T-helper 1 cell treated with Interleukin-12 subunit alpha and Interleukin-12 subunit beta and Interleukin-4 antibody, amounts not matched to agents 30 ng/mL and 1 ng/mL, for 36 hours (primary cell): ENCODE measurements around the gene MSL1. TPM values are rescaled to one million over a fixed set of nuclear protein-coding genes. Genes with fewer than 3 reads are reported as not detected.

Experiments used
- intact Hi-C: fragments of 100-400 bp; cut with micrococcal nuclease; formaldehyde crosslinking; loops from one replicate; pipeline ENCODE4 v1.15.1; 2024
- total RNA-seq: library from RNA; stranded (reverse); gene quantifications from 2 replicates; pipeline ENCODE4 v1.2.3, GENCODE V29; 2022

The MSL1 gene, protein sequence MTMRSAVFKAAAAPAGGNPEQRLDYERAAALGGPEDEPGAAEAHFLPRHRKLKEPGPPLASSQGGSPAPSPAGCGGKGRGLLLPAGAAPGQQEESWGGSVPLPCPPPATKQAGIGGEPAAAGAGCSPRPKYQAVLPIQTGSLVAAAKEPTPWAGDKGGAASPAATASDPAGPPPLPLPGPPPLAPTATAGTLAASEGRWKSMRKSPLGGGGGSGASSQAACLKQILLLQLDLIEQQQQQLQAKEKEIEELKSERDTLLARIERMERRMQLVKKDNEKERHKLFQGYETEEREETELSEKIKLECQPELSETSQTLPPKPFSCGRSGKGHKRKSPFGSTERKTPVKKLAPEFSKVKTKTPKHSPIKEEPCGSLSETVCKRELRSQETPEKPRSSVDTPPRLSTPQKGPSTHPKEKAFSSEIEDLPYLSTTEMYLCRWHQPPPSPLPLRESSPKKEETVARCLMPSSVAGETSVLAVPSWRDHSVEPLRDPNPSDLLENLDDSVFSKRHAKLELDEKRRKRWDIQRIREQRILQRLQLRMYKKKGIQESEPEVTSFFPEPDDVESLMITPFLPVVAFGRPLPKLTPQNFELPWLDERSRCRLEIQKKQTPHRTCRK
- 78.7 and 83.6 TPM in 2 replicates for total RNA-seq

DNA sequence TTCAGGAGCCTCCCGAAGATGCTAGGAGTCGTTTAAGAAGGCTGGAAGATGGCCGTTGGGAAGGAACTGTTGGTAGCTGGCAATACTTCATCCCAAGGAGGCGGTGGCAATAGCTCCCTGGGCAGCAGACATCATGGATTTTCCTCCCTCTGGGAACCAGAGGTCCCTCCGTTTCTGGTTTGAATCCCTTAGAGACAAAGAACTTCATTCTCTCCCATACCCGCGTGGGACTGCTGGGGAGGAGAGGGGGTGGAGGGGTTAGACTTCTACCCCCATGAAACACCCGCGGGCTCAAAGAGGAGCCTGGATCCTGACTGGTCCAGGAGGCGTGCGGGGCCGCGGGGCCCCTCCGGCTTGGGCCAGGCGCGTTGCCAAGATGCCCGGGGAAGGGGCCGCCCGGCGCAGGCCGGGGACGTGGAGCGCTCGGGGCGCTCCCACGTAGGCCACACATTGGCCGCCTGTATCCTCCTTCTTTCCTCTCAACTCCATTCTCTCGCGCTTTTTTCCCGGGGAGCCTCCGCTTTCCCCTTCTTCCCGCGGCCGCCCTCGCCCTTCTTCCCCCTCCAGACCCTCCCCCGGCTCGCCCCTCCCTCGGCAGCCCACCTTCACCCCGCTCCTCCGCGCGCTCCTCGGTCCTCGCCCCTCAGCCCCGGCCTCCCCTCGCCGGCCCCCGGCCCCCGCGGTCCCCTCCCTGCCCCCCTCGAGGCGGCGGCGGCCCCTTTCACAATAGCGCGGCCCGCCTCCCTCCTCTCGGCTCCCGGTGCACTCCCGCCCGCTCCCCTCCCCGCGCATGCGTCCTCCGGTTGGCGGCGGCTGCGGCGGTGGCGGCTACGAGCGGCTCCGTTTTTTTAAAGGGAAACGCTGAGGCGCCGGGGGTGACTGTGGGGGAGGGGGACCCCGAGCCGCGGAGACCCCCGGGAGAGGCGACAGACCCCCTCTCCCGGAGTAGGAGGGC, at the start of gene MSL1:
Gene MSL1, plus strand, starts transcription at position 791 of the 955 bp plus-strand sequence. CDS start 642 bp downstream, outside the sequence.
- intact Hi-C loops: loop anchor here (1.0 to 5.0 kb wide), 3 partner anchors 8 to 196 kb away; no protein-coding TSS in a partner anchor

DNA sequence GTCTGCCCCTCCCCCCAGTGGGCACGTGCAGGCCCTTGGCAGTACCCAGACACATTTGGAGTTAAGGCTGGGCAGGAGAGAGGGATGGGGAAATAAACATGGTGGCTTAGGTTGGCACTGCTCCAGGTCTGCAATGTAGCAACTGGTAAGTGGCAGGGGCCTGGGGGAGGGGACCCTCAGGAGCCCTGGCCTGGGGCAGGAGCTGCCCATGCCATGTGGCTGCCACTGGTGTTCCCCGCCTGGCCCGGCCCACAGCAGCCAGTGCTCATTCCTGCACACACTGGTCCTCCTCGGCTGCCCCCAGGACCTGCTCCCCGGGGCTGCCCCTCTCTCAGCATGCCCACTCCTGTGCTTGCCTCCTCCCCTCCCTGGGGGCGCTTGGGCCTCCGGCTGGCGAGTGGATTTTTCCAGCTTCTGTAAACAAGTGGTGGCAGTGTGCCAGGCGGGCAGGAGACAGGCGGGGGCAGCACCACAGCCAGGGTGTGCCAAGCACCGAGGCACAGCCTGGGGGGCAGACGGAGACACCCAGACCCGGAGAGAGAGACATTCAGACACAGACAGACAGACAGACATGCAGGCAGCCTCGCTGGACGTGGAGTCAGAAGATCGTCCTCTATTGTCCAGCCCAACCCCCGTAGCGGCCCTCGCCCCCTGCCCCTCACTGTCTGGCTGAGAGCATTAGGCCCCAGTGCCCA, 49.6 kb upstream of the MSL1 start:
- intact Hi-C loops: no loop called here

DNA sequence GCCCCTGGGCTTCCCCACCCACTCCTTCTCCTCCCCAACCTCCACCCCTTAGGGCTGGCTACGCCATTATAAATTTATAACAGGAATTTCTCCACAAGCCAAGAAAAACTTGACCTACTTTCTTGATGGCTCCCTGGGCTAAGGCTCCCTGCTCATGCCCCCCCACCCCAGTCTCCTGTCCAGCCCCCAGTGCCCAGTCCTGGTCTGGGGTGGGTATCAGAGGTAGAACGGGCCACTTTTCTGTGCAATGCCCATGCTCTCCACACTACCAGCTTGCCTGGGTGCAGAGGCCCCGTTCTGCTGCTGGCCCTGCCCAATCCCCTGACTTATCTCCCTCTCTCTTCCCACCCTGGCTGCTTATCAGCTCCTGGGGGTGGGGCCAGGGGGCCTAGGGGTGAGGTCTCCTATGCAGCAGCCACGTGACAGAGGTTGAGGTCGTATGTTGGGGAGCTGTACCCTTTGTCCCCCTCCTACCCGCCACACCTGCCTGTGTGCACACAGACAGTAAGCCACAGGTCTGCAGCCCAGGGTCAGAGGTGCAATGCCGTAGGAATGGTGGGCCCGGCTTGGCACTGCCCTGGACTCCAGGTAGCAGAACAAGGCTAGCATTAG, 48.9 kb upstream of the MSL1 start:
- intact Hi-C loops: no loop called here

DNA sequence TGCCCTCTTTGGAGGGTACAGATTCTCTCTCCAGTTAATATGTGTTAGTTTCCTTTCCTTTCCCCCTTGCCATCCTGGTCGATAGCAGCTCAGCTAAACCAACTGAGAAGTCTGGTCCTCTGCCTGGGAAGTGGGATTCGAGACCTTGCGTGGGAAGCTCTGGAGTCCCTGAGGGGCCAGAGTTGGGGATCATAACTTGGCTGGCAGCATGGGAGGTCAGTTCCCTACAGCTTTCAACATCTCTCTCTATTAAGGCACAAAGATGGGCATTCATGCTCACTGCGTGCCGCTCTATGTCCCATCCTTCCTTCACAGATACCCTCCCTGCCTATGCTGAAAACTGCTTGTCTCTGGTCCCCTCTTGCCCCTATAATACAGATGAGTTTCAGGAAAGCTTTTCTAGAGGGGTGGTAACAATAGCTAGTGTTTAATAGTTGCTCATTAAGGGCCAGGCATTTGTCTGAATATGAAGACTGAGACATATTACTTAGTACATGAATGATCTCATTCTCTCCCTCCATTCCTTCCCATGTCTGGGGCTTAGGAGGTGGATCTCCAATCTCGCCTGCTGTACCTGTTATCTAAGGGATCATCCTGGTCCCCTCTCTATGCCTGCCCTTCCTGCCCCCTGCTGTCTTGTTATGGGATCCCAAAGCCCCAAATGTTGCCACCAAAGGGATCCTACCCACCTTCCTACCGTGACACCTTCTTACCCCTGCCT, 48.2 kb upstream of the MSL1 start:
- intact Hi-C loops: no loop called here

DNA sequence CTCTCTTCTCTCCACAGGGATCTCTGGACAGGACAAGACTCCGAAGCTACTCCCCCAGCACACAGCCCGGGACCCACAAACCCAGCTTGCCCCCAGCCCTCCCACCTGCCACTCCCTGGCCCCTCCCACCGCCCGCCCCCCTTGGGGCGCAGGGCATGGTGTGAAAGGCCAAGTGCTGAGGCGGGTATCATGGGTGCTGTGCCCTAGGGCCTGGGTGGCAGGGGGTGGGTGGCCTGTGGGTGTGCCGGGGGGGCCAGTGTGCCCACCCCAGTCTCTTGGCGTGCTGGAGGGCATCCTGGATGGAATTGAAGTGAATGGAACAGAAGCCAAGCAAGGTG, 47.6 kb upstream of the MSL1 start:
- intact Hi-C loops: no loop called here

DNA sequence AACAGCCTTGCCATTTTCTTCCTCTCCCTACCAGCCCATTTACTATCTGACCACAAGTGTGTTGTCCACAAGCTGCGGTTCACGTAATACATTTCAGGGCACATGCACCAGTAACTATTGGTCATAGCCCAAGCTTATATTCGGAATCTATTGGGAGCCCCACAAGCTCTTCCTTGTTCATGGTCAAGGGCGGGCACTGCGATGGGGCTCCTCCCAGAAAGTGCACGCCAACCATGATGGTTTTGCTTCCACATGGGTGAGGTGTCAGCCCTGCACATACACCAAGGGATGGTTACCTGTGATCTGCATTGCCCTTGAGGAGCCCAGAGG, 46.9 kb upstream of the MSL1 start:
- intact Hi-C loops: loop anchor here (1.0 kb wide), 5 partner anchors 12 to 62 kb away; partner anchors contain the start of gene MED24

DNA sequence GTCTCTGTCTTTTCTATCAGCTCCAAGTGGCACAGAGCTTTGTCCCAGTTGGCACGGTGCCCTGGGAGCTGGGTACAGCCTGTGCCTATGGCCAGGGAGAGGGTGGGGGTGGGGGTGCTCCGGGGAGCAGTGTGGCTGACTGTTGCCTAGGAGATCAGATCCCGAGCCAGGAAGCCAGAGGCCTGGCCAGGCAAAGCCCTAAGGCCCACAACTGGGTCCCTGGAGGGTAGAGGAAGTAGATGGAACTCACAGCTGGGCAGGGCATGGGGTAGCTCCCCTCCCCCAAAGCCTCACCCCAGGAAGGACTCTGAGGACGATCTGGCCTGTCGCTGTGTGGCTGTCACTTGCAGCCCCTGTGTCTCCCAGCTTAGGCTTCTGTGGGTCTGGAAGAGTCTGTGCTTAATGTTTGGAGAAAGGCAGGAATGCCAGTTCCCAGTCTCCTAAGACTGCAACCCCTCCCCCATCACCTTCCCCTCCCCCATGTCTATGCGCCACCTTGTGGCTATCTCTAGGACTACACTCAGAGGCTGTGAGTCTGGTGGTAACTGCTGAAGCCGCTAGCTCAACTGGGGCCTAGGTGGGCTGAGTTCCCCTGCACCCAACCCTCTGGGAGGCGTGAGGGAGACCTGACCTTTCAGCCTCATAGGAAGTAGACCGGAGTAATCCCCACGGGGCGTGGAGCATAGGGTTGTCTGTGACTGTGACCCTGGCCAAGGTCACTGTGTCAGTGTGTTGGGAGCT, 46.4 kb upstream of the MSL1 start:
- intact Hi-C loops: loop anchor here (1.0 kb wide), 5 partner anchors 12 to 62 kb away; partner anchors contain the start of gene MED24

DNA sequence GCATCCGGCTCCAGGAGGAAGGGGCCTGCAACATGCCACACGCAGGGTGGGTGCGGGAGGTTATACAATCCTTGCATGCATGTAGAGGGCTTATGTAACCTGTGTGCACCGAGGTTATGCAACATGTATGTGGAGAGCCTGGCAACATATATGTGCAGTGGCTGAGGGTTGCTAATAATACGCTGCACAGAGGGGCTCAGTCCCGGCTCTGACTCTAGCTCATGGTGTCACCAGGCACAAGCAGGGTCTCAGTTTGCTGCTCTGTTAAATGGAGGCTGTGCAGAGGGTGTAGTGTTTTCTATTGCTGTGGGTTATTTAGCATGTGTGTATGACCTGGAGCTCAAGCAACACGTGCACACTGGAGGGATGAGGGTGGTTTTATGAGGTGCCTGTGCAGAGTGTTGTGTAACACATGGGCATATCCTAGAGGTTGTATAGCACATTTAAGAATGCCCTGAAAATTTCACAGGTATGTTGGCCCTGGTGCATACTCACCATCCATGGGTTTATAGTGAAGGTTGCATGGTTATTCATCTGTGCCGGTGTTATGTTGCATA, 45.8 kb upstream of the MSL1 start:
- intact Hi-C loops: loop anchor here (1.0 kb wide), 5 partner anchors 13 to 63 kb away; partner anchors contain the start of gene MED24

DNA sequence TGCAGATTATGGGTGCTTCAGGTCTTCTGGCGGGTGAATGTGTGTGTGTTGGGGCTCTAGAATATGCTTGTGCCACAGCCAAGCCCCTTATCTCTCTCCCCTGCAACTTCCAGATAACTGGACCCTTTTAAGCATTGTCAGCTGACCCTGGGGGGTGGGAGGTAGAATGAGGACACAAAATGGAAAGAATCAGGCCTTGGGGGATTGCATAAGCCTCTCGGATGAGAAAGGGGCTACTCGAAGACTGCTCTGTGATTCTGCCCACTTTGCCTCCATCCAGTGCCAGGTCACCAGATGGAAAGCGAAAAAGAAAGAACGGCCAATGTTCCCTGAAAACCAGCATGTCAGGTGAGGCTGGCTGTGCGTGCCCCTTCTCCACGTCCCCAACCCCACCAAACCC, 45.2 kb upstream of the MSL1 start:
- intact Hi-C loops: no loop called here

DNA sequence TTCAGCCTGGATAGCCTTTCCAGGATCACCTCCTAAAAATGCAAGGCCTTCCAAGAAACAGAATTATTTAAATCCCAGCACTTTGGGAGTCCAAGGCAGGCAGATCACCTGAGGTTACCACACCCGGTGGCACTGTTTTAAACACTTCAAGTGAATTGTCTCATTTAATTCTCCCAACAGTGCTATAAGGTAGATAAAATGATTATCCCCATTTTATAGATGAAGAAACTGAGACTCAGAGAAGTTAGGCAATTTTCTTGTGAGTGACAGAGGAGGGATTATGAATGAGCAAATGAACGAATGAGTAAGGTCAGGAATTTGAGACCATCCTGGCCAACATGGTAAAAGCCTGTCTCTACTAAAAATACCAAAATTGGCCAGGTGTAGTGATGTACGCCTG, 42.2 kb upstream of the MSL1 start:
- intact Hi-C loops: no loop called here

DNA sequence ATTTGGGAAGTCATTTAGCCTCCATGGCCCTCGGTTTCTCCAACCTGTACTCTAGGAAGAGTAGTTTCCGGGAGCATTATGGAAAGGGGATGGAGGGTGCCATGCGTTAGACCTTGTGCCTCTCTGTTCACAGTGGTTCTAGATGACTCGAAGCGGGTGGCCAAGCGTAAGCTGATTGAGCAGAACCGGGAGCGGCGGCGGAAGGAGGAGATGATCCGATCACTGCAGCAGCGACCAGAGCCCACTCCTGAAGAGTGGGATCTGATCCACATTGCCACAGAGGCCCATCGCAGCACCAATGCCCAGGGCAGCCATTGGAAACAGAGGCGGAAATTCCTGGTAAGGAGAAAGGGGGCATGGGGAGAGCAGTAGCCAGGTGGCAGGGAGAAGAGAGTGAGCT, 37.3 kb upstream of the MSL1 start:
- intact Hi-C loops: no loop called here

DNA sequence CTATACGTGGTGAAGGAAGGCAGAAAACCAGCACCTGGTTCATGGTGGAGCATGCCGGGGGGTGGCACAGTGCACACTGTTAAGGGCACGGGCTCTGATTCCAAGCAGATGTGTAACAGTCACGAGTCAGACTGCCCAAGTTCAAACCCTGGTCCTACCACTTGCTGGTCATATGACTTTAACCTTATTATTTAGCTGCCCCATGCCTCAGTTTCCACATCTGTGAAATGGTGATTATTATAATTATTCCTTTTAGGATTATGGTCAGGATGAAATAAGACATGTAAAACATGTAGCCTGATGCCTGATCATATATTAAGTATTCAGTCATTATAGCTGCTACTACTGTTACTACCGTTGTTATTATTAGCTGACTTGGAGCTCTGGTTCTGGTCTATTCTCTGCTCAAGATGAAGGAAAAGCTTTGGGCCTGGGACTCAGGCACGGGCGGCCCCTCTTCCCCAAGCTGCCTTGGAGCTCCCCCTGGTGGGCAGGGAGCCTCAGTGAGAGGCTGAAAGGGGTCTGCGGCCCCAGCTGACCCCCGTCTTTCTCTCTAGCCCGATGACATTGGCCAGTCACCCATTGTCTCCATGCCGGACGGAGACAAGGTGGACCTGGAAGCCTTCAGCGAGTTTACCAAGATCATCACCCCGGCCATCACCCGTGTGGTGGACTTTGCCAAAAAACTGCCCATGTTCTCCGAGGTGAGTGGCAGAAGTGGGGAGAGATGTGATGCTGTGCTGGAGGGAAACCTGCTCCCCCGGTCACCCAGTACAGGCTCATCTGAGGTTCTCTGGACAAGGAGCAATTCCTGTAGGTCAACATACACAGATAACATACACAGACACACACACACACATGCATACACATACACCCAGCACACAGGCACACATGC, 35.4 kb upstream of the MSL1 start:
- intact Hi-C loops: loop anchor here (1.0 kb wide), 1 partner anchor 73 kb away; no protein-coding TSS in a partner anchor

DNA sequence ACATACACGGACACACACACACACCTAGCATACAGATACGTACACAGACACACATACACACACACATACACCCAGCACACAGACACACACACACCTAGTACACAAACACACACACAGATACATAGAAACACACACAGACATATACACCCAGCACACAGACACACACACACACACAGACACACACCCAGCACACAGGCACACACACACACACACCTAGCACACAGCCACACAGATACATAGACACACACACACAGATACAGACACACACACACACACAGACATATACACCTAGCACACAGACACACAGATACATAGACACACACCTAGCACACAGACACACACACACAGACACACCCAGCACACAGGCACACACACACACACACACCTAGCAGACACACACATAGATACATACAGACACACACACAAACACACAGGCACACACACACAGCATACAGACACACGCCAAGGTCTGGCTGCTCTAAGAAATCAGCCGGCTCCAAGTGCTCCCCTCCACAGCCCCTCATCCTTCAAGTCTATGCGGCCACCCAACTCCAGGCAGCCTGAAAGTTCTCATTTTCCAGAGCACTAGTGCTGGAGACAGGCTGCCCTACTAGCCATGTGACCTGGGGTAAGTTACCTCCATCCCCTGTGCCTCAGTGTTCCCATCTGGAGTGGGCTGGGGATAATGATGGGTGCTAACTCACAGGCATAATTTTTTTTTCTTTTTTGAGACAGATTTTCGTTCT, 34.5 kb upstream of the MSL1 start:
- intact Hi-C loops: no loop called here

DNA sequence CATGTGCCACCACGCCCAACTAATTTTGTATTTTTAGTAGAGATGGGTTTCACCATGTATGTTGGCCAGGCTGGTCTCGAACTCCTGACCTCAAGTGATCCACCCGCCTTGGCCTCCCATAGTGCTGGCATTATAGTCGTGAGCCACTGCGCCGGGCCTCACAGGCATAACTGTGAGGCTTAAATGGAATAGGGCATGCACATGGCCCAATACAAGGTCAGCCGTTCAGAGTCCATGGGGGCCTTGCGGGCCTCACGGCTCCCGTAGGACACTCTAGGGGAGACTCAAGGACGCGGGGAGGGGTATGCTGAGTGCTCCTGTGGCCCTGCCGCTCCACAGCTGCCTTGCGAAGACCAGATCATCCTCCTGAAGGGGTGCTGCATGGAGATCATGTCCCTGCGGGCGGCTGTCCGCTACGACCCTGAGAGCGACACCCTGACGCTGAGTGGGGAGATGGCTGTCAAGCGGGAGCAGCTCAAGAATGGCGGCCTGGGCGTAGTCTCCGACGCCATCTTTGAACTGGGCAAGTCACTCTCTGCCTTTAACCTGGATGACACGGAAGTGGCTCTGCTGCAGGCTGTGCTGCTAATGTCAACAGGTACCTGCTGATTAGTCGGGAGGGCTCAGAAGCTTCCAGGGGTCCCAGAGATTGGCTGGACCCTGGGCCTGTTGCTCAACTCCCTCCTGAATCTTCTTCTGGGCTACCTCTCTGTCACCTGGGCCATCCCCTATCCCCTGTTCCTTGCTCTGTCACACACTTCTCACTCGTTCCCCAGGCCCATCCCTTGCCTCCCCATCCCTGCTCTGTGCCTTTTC, 33.7 kb upstream of the MSL1 start:
- intact Hi-C loops: no loop called here

DNA sequence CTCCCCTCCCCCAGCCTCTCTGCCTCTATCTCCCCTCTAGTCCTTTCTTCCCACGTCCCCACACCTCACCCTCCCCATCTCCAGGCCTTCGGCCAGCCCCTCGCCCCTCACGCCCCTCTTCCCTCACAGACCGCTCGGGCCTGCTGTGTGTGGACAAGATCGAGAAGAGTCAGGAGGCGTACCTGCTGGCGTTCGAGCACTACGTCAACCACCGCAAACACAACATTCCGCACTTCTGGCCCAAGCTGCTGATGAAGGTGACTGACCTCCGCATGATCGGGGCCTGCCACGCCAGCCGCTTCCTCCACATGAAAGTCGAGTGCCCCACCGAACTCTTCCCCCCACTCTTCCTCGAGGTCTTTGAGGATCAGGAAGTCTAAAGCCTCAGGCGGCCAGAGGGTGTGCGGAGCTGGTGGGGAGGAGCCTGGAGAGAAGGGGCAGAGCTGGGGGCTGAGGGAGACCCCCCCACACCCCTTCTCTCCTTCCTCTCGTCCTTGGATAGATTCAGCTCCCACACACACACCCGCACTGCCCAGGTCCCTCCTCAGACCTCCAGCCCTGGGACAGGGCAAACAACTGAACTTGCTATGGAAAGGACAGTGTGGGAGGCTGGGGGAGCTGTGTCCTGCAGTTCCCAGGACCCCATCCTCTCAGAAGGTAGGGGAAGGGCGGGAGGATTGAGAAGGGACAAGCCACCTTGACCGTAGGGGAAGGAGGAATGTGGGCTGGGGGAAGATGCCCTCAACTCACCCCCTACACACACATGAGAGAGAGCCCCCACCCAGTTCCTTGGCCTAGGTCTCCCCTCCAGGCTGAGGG, 32.5 kb upstream of the MSL1 start:
- intact Hi-C loops: no loop called here
